HTR-8/SVneo (cell line): ENCODE results near the gene BPHL.
A peak's percentile ranks its signal among the peaks of the same experiment; 100 is the strongest.
"Not testable (repeated sequence)": the region's sequence is repeated elsewhere in the genome, so short reads cannot be mapped to it uniquely, and the experiment has no call there.

Experiments
- DNase-seq: peaks from one replicate; pipeline ENCODE4 v3.0.0; 2011; ENCODE audit warnings: low spot score, mixed read lengths; ENCODE audit not compliant: insufficient read length
- FAIRE-seq: peaks from 2 replicates; lab custom pipeline; 2011; peaks lifted over from hg19 to GRCh38; lab: Jason Lieb, UNC

BPHL gene

GRCh38 chr6:3173636-3174089 is 55.2 kb downstream of the BPHL start:
- FAIRE-seq, DNase-seq: not testable (repeated sequence)

- DNase-seq = no peak
- no peak for FAIRE-seq
Observed at GRCh38 chr6:3175715-3176402, 57.3 kb downstream of the BPHL start.

- DNase-seq = peak; percentile 85
- FAIRE-seq = no peak
Observed at GRCh38 chr6:3176562-3177355, 58.2 kb downstream of the BPHL start.

- FAIRE-seq = peak; percentile 59
Observed at GRCh38 chr6:3178666-3179065, 60.2 kb downstream of the BPHL start.

GRCh38 chr6:3179945-3180344 is 61.4 kb downstream of the BPHL start:
- DNase-seq, FAIRE-seq: not testable (repeated sequence)

More at GRCh38 chr6:3178666-3179065, 60.2 kb downstream of the BPHL start:
- DNase-seq = not testable (repeated sequence)

- DNase-seq (no peak), FAIRE-seq (no peak)
Observed at GRCh38 chr6:3181105-3181504, 62.6 kb downstream of the BPHL start.

GRCh38 chr6:3183066-3183465 is 64.6 kb downstream of the BPHL start:
- FAIRE-seq (no peak), DNase-seq (no peak)

- DNase-seq (no peak), FAIRE-seq (no peak)
Observed at GRCh38 chr6:3186974-3187382, 68.5 kb downstream of the BPHL start.

GRCh38 chr6:3188262-3188661 is 69.8 kb downstream of the BPHL start:
- DNase-seq (no peak), FAIRE-seq (no peak)

- not testable (repeated sequence) for FAIRE-seq, DNase-seq
Observed at GRCh38 chr6:3189192-3189591, 70.7 kb downstream of the BPHL start.

GRCh38 chr6:3190056-3190455 is 71.5 kb downstream of the BPHL start:
- DNase-seq (no peak), FAIRE-seq (no peak)

GRCh38 chr6:3190779-3191178 is 72.3 kb downstream of the BPHL start:
- DNase-seq (no peak), FAIRE-seq (no peak)

GRCh38 chr6:3193102-3193849 is 74.8 kb downstream of the BPHL start:
- DNase-seq (no peak), FAIRE-seq (no peak)

- FAIRE-seq (no peak), DNase-seq (no peak)
Observed at GRCh38 chr6:3194535-3195419, 76.3 kb downstream of the BPHL start.

- FAIRE-seq = no peak
- no peak for DNase-seq
Observed at GRCh38 chr6:3195420-3195694, 76.8 kb downstream of the BPHL start.

- DNase-seq (no peak), FAIRE-seq (no peak)
Observed at GRCh38 chr6:3195695-3196497, 77.4 kb downstream of the BPHL start.

- FAIRE-seq = no peak
- no peak for DNase-seq
Observed at GRCh38 chr6:3196770-3197169, 78.3 kb downstream of the BPHL start.

- DNase-seq, FAIRE-seq: not testable (repeated sequence)
Observed at GRCh38 chr6:3197734-3198133, 79.2 kb downstream of the BPHL start.

- DNase-seq = no peak
- no peak for FAIRE-seq
Observed at GRCh38 chr6:3199382-3199781, 80.9 kb downstream of the BPHL start.
